Hindlimb muscle (tissue), 1 donor: ENCODE measurements around the gene FRMPD2. TPM values are rescaled to one million over a fixed set of nuclear protein-coding genes. Genes with fewer than 3 reads are reported as not detected.

Source experiments
- DNase-seq: peaks from one replicate; pipeline ENCODE4 v3.0.0-alpha.2; 2013
- polyA plus RNA-seq: library from polyadenylated mRNA; unstranded; fragments of 120-200 nt; gene quantifications from one replicate; pipeline ENCODE4 v1.2.1, GENCODE V29; 2013; ENCODE audit not compliant: insufficient read length

The FRMPD2 gene
- polyA plus RNA-seq: 0.09 TPM

GRCh38 chr10:48274636-48275035 is at the start of gene FRMPD2:
TSS of gene FRMPD2 (minus strand) at chr10:48274696. CDS start at chr10:48274567, 129 bp downstream.
- no peak for DNase-seq

- DNase-seq: no peak
Observed at GRCh38 chr10:48322017-48322416, 47.5 kb upstream of the FRMPD2 start.

- DNase-seq: no peak
Observed at GRCh38 chr10:48317321-48317990, 43.0 kb upstream of the FRMPD2 start.

- DNase-seq: no peak
Observed at GRCh38 chr10:48316236-48316635, 41.7 kb upstream of the FRMPD2 start.

- no peak for DNase-seq
Observed at GRCh38 chr10:48314107-48314506, 39.6 kb upstream of the FRMPD2 start.

- DNase-seq: no peak
Observed at GRCh38 chr10:48309711-48310226, 35.3 kb upstream of the FRMPD2 start.

- no peak for DNase-seq
Observed at GRCh38 chr10:48307711-48308018, 33.2 kb upstream of the FRMPD2 start.

- DNase-seq: peak; percentile 47
Observed at GRCh38 chr10:48306870-48307710, 32.6 kb upstream of the FRMPD2 start.

- DNase-seq: peak; percentile 91
Observed at GRCh38 chr10:48306265-48306869, 31.9 kb upstream of the FRMPD2 start, which contains the start of gene MAPK8. TSS of gene MAPK8 (plus strand) at chr10:48306677. CDS start at chr10:48401661, 94,984 bp downstream.

- no peak for DNase-seq
Observed at GRCh38 chr10:48305905-48306264, 31.4 kb upstream of the FRMPD2 start.

GRCh38 chr10:48302515-48303476 is 28.3 kb upstream of the FRMPD2 start:
- no peak for DNase-seq

- DNase-seq: no peak
Observed at GRCh38 chr10:48300556-48300955, 26.1 kb upstream of the FRMPD2 start.

- no peak for DNase-seq
Observed at GRCh38 chr10:48299692-48300091, 25.2 kb upstream of the FRMPD2 start.

GRCh38 chr10:48299066-48299465 is 24.6 kb upstream of the FRMPD2 start:
- no peak for DNase-seq

- DNase-seq: no peak
Observed at GRCh38 chr10:48296576-48297098, 22.1 kb upstream of the FRMPD2 start.

- DNase-seq: no peak
Observed at GRCh38 chr10:48294431-48294830, 19.9 kb upstream of the FRMPD2 start.

- DNase-seq: no peak
Observed at GRCh38 chr10:48292616-48293015, 18.1 kb upstream of the FRMPD2 start.

- no peak for DNase-seq
Observed at GRCh38 chr10:48291190-48291589, 16.7 kb upstream of the FRMPD2 start.

GRCh38 chr10:48290286-48290685 is 15.8 kb upstream of the FRMPD2 start:
- DNase-seq: no peak

GRCh38 chr10:48289501-48290238 is 15.2 kb upstream of the FRMPD2 start:
- DNase-seq: peak; percentile 18

GRCh38 chr10:48288661-48289060 is 14.2 kb upstream of the FRMPD2 start:
- DNase-seq: no peak
